GM18519 (cell line): ENCODE results near the gene ANKRD11.
"Not testable (repeated sequence)": the region's sequence is repeated elsewhere in the genome, so short reads cannot be mapped to it uniquely, and the experiment has no call there.

Experiments
- ATAC-seq: cut with Tn5 transposase; IDR thresholded peaks from one replicate; pipeline ENCODE4 v1.9.1; 2021; ENCODE audit warnings: mild to moderate bottlenecking, moderate library complexity; ENCODE audit not compliant: unreplicated experiment, low FRiP score

ANKRD11 gene

DNA sequence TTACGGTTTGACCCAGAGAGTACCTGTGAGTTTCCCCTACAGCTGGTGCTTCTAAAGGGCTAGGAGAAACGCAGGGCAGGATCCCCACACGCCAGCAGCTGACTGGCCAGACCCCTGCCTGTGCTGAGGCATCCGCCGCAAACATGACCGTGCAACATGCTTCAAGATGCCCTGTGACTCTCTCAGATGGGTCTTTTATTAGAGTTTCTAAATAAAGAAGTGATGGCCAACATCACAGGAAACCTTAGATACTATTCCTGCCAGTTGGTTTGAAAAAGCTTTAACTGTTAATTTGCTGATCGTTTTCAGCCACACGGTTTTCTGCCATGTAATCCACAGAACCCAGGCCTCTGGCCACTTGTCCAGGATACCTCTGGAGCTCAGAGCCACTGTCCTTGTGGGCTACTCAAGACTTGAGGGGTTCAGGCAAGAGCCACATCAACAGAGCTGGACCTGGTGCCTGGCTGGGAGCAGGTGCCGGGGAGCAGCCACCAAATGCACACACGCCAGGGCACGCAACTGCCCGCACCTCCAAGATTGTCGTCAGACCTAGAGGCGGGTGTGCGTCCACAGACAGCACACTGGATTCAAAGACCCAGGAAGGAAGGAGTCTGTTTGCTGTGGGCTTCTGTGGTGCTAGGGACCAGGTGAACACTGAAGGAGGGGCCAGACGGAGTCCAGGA is 154.4 kb downstream of the ANKRD11 start:
- no peak for ATAC-seq

DNA sequence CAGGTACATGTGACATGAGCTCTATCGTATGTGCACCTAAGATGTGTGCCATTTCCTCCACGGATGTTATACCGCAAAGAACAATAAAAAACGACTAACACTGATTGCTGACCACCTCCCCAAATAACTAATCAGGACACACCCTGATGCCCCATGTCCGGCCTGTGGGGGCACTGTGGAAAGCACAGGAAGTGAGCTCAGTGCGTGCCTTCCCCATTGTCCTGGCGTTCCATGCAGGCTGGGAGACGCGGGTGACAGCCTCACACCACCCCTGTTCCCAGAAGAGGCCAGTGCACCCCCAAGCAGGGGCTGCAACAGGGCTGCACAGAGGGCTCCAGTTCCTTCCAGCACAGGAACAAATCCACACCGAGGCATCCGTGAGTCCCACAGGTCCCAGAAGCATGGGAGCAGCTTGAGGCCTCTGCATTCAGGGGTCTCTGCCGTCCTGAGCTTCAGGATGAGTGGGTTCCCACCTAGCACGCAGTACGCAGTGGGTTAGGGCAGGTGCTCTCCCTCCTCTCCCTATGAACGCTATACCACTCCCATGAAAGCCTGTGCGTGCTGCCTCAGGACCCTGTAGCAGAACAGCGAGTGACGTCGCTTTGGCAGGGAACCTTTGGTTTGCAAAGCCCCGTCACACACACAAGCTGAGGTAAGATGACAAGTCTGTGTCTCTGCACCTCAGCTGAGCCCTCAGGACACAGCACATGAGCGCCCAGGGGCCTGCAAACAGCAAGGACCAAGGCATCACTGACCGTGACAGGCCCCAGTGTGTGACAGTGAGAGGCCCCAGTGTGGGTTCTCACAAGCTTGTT is 155.2 kb downstream of the ANKRD11 start:
- ATAC-seq: no peak

DNA sequence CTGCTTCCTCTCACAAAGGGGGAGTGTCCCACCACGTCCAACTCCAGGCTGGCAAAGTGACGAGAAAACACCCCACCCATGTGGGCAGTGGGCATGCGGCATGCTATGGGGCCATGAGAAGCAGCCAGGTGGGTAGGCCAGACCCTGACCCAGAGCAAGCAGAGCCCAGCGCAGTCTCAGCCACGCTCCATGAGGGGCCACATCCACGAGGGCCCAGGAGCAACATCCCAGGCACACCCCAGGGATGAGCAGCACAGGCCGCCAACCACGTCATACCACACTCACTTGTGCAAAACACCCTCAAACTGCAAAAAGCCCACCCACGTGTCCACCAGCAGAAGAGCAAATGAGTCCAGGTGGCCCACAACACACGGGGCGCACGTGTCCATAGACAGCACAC is 155.9 kb downstream of the ANKRD11 start:
- ATAC-seq: no peak

DNA sequence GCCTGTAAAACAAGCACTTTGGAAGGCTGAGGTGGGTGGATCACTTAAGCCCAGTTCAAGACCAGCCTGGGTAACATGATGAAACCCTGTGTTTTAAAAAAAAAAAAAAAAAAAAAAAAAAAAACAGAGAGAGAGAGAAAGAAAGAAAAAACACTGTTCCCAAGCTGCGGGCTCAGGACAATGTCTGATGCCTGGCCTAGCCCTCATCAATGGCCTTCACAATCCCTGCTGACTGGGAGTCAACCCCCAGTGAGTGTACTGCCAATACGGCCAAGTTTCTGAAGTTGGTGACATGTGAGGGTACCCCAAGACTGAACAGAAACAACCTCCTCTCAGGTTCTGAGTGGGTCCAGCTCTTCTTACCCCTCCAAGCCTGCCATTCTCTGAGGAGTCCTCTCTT is 156.3 kb downstream of the ANKRD11 start:
- ATAC-seq: no peak

DNA sequence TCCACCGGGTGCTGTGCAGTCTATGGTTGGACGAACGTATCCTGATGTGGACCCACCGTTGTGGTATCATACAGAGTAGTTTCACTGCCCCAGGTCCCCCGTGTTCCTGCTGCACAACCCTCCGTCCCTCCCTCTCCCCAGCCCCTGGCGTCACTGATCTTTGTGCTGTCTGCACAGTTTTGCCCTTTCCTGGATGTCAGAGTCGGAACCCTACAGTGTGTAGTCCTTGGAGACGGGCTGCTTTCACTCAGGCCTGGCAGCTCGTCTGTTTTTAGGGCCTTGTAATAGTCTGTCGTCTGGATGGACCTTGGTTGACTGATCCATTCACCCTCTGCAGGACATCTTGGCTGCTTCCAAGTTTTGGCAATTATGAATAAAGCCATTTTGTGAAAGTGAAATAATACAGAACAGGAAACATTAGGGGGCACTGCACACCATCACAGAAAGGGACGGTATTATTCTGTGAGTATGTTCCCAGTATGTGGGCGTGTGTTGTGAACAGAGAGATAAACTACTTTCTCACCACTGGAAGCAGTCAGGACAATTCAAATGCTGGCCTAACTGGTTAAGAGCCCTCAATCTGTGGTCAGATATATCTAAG is 156.9 kb downstream of the ANKRD11 start:
- ATAC-seq: not testable (repeated sequence)

DNA sequence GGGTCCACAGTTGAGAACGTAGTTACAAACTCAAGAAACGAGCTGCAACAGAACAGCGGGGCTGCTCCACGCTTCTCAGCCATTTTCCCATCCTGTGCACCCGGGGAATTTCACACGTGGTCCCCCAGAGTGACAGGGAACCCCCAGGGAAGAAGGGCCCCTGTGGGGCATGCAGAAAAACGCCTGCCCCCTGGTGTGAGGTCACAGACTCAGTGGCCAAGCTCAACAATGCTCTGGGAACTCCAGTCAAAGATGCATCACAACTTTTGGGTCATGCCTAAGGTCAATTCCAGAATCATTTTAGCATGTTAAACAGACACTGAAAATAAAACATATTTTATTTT is 157.5 kb downstream of the ANKRD11 start:
- ATAC-seq: no peak

DNA sequence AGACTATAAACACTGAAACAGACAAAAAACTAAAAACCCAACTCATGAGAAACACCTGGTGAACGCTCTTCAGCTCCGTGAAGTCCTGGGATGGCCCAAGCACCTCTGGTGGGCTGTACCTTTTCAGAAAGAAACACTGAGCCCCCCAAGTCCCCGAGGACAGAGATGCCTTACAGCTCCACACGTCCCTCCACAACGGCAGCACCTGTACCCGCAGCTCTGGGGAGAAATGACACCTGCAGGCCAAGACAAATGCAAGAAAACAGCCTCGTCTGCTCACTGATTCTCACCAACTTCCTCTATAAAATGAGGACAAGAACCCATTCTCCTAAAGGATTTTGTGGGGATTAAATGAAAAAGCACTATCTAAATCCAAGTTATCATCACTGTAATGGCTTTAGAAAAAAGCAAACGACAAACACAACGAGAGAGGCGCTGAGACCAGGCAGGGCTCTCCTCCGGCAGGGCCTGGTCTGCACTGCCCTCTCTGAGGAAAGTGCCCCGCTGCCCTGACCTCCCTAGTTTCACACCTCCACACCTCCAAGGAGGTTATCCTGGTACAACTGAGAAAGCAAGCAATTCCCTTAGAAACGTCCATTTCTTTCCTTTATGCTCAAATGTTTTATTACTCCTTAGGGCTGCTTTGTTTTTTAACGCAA is 158.0 kb downstream of the ANKRD11 start:
- ATAC-seq: no peak

DNA sequence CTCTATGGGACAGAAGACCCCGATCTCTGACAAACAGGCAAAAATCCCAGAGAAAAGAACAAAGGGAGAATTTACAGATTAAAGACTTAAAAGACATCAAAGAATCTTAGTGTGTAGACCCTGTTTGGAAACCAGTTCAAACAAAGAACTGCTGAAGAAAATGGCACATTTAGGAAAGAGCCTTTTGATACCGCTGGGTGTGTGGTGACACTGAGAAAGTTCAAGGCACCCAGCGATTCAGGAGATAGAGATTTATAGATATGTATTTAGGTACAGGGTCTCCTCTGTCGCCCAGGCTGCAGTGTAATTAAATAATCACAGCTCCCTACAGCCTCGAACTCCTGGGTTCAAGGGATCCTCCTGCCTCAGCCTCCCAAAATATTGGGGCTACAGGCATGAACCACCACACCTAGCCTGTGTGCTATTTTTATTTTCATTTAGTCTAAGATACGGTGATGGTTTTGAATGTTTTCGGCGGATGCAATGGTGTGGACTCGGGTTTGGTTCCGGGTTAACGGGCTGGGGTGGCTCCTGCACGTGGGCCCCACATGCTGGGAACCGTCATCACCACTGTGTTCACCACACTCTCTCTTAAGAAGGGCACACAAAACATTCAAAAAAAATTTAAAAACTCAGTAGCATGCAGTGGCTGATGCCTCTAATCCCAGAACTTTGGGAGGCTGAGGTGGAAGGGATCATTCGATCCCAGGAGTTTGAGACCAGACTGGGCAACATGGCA is 158.8 kb downstream of the ANKRD11 start:
- no peak for ATAC-seq

DNA sequence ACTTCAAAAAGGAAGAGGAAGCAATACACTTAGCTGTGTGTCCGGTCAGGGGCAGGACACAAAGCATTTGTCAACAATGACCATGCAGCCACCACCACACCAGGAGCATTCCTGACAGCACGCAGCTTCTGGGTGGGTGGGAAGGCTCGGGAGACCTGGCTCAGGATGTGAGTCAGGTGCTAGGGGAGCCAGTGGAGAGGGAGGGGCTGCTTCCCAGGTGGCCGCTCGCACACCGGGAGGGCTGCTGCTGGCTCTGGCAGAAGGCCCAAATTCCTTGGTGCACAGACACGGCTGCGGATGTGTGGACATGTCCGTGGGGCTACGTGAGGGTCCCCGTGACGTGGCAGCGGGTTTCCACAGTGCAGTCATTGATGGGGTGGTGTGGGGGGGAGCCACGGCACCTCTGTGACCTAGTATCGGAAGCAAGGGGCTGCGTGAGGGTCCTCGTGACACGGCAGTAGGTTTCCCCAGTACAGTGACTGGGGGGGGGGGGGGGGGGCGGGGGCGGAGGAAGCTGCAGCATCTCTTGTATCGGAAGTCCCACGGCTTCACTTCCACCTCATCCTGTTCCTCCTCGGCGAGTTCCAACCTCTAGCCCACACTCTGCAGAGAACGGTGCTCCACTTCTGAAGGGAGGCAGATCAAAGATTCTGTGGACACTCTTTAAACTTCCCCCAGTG is 160.0 kb downstream of the ANKRD11 start:
- no peak for ATAC-seq

DNA sequence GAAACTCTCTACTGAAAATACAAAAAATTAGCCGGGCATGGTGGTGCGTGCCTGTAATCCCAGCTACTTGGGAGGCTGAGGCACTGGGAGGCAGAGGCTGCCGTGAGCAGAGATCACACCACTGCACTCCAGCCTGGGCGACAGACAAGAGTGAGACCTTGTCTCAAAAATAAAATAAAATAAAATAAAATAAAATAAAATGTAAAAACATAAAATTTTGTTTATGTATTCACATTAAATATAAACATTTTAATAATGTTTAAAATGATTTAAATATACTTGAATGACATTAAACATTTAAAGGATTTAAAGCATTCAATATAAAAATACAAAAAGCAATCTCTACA is 160.6 kb downstream of the ANKRD11 start:
- ATAC-seq: not testable (repeated sequence)

DNA sequence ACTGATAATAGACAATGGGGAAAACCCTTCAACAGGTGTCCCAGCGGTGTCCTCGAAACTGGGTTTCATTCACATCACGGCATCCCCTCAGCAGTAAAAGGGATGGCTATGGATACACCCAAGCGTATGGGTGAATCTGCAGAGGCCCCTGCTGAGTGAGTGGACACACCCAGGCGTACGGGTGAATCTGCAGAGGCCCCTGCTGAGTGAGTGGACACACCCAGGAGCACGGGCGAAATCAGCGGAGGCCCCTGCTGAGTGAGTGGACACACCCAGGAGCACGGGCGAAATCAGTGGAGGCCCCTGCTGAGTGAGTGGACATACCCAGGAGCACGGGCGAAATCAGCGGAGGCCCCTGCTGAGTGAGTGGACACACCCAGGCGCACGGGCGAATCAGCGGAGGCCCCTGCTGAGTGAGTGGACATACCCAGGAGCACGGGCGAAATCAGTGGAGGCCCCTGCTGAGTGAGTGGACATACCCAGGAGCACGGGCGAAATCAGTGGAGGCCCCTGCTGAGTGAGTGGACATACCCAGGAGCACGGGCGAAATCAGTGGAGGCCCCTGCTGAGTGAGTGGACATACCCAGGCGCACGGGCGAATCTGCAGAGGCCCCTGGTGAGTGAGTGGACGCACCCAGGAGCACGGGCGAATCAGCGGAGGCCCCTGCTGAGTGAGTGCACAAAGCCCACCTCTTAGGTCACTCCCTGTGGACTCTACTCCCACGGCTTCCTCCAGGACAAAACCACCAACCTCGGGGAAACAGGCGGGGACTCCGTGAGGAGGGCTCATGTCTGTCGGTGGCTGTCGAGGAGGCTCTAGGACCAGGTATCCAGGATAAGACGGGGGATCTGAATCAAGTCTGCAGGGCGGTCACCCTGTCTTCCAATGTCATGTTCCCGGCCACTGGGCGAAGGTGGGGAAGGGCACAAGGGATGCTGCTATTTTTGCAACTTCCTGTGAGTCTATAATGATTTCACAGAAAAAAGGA is 161.7 kb downstream of the ANKRD11 start:
- not testable (repeated sequence) for ATAC-seq

DNA sequence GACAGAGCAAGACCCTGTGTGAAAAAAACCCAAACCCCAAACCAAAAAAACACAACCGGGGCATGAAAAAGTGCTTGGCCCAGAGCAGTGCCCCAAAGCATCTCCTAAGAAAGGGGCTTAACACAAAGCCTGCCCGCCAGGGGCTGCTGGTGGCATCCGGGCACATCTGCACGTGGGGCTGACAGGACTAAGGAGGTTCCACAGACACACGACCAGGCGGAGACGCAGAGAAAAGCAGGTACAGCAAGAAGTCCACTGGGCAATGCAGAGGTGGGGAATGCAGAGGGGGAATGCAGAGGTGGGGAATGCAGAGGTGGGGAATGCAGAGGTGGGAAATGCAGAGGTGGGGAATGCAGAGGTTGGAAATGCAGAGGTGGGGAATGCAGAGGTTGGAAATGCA is 163.6 kb downstream of the ANKRD11 start:
- no peak for ATAC-seq

DNA sequence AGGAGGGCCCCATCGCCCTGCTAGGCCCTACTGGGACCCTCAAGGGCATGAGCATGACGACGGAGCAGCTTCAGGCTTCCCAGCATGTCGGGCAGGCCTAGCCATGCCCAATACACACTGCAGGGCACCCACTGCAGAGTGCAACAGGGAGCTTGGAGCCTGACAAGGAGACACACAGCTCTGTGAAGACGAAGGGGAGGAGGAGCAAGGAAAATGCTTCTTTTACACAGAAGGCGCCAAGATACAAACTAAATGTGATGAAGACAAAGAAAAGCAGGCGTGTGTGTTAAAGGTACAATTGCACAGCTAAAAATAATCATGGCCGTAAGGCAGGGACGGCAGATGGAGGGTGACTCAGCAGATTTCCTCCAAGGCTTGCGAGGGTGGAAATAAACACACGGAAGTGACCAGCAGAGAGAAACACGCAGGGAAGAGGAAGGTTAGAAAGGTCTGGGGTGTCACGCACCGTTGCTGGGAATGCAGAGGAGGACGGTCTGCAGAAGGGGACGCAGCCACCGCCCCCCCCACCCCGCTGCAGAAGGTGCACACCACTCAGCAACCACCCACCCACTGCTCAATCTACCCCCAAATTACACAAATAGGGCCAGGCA is 164.4 kb downstream of the ANKRD11 start:
- no peak for ATAC-seq

DNA sequence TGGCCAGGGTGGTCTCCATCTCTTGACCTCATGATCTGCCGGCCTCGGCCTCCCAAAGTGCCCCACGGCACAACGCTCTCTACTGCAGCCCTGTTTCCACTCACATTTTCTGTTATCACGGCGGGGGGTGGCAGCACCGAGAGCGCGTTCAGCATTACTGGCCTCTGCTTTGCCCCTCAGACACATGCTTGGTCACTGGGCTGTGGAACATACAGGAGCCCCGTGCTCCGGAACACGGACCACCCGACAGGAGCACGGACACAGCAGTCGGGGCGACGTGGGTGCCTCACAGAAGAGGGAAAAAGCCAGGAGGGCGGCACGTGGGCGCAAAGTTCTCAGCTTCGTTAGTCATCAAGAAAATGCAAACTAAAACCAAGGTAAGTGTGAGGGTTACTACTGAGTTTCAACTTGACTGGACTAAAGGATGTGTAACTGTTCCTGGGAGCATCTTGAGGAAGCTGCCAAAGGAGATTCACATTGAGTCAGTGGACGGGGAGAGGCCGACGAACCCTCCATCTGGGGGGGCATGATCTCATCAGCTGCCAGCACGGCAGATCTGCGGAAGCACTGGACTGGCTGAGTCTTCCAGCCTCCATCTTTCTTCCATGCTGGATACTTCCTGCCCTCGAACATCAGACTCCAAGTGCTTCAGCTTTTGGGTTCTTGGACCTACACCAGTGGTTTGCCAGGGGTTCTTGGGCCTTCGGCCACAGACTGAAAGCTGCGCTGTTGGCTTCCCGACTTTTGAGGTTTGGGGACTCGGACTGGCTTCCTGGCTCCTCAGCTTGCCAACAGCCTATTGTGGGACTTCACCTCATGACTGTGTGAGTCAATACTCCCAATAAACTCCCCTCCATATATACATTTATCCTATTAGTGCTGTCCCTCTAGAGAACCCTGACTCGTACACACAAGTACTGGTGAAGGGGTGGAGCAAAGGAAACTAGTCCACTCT is 166.0 kb downstream of the ANKRD11 start:
- no peak for ATAC-seq

DNA sequence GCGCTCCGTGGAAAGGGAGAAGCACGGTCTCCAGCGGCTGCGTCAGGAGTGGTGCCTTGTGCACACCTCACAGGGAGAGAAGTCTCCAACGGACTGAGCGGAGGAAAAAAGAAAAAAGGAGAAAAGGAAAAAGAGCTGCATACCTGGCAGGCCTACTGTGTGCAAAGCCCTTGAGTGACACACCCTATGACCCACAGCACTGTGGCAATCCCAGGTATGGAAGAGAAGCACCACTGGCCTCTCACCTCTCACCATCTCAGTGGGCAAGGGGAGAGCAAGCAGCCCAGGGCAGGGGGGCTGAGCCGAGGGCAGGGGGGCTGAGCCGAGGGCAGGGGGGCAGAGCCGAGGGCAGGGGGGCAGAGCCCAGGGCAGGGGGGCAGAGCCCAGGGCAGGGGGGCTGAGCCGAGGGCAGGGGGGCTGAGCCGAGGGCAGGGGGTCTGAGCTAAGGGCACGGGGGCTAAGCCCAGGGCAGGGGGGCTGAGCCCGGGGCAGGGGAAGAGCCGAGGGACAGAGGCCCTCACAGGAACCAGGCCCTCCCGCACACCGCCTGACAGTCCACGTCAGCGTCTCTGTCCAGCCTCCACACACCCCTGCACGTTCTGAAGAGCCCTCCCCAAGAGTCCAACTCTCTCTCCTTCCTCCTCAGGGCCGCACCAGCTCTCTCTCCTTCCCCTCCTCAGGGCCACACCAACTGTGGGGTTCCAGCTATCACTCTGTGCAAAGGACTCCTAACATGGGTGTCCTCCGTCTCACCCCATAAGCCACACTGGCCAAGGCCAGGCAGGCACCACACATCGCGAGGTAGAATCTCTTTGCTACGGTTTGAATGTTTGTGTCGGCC is 167.0 kb downstream of the ANKRD11 start:
- ATAC-seq: no peak

DNA sequence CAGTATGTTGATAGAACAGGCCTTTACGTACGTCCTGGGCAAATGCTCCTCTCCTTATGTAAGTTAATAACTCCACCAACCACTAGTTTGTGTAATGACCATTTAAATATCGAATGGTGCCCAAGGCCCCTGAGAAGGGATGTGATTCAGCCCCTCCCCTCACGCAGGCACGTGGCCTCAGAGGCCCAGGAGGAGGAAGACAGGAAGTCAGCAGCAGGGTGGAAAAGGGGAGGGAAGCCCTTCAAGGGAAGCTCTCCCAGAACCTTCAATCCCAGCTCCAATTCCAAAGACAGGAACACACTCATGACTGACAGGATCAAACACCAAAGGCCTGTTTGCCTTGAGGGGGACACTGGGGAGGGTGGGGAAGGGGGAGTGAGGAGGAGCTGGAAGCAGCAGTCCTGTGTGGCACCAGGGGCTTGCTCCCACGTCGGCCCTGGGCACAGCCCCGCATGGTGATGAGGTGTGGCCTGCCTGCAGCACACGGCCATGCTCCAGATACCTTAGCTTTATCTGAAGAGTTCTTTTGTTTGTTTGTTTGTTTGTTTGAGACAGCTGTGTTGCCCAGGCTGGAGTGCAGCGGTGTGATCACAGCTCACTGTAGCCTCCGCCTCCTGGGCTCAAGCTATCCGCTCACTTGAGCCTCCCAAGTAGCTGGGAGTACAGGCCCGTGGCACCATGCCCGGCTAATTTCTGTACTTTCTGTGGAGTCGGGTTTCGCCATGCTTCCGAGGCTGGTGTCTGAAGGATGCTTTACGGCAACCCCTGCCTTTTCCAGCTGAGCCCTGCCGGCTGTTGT is 167.8 kb downstream of the ANKRD11 start:
- ATAC-seq: no peak
